Right lobe of liver (tissue), 4 donors: Measurements from ENCODE around the gene NCSTN.

Source experiments
- CTCF ChIP-seq, 4 donors: fragments of 200-600 bp in 3 of 4; fragments of 450-650 bp in 1 of 4; IDR thresholded peaks; one replicate each; pipeline versions ENCODE4 v1.5.1 to v1.8.0; 2016 to 2022; ENCODE audit warnings: antibody characterized with exemption in 4 of 4, mild to moderate bottlenecking in 2 of 4
- POLR2A ChIP-seq: fragments of 450-650 bp; IDR thresholded peaks from one replicate; pipeline ENCODE4 v1.6.1; 2017; ENCODE audit warnings: antibody characterized with exemption, mild to moderate bottlenecking
- donor health status: DM: no; HTN: no; CAD: no.
- donor health status: DM: no; HTN: no; CAD: no.
- donor health status: DM: no; HTN: yes; CAD: no.

DNA sequence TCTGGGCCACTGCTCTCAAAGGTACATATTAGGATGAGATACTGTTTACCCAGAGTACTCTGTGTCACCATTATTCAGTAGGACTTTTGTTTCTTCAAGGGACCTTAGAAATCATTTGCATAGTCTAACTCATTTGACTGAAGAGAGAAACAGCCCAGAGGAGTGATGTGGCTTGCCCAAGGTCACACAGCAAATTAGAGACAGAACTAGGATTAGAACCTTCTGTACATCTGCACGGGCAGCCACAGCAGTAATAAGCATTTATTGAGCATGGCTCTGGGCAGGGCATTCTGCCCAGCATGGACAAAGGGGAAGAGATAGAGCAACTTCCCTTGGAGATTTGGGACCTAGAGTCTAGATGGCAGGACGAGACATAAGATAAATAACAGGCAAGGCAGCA is 18.0 kb downstream of the NCSTN start:
- TF ChIP-seq CTCF (IDR thresholded peaks at IDR 0.05) (no peak), POLR2A (no peak)
